Measurements from ENCODE around the gene KIF19.
A peak's percentile ranks its signal among the peaks of the same experiment; 100 is the strongest.

Gene KIF19

DNA sequence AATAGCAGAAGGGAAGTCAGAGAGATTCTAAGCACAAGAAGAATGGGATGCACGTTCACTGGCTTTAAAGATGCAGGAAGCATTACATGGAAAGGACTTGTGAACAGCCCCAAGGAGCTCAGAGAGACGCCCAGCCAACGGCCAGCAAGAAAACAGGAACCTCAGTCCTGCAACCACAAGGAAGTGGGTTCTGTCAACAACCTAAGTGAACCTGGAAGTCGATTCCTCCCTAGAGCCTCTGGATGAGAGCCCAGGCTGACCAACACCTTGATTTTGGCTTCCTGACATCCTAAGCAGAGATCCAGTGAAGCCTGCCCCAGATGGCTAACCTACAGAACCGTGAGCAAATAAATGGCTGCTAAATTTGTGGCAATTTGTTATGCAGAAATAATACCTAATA lies 65.7 kb downstream of the KIF19 start:
- TF ChIP-seq, protein P1, sequence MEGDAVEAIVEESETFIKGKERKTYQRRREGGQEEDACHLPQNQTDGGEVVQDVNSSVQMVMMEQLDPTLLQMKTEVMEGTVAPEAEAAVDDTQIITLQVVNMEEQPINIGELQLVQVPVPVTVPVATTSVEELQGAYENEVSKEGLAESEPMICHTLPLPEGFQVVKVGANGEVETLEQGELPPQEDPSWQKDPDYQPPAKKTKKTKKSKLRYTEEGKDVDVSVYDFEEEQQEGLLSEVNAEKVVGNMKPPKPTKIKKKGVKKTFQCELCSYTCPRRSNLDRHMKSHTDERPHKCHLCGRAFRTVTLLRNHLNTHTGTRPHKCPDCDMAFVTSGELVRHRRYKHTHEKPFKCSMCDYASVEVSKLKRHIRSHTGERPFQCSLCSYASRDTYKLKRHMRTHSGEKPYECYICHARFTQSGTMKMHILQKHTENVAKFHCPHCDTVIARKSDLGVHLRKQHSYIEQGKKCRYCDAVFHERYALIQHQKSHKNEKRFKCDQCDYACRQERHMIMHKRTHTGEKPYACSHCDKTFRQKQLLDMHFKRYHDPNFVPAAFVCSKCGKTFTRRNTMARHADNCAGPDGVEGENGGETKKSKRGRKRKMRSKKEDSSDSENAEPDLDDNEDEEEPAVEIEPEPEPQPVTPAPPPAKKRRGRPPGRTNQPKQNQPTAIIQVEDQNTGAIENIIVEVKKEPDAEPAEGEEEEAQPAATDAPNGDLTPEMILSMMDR (IDR thresholded peaks at IDR 0.05; ENCODE audit: insufficient read depth, low read depth, low read length, missing control alignments): no peak
- no peak overlapping the region for H3K4me3 ChIP-seq (ENCODE audit: low read depth, low read length)
- DNase-seq (ENCODE audit: low read depth): no peak

DNA sequence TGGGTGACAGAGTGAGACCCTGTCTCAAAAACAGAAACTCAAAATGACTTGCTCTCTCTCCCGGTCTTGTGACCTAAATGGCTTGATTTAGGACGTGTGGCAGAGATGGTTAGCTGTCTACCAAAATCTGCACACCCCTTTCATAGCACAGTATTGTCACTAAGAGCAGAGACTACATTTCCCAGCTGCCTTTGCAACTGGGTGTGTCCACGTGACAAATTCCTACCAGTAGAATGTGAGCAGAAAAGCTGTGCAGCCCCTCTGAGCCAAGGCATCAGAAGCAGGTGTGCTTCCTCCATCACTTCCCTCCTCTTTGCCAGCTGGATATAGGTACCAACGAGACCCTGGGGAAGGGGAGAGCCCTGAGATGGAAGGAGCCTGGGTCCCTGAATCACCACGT lies 66.8 kb downstream of the KIF19 start:
- DNase-seq (ENCODE audit: low read depth): peak; percentile 11
- TF ChIP-seq, protein P1 (IDR thresholded peaks at IDR 0.05; ENCODE audit: insufficient read depth, low read depth, low read length, missing control alignments): no peak
- no peak overlapping the region for H3K4me3 ChIP-seq (ENCODE audit: low read depth, low read length)

DNA sequence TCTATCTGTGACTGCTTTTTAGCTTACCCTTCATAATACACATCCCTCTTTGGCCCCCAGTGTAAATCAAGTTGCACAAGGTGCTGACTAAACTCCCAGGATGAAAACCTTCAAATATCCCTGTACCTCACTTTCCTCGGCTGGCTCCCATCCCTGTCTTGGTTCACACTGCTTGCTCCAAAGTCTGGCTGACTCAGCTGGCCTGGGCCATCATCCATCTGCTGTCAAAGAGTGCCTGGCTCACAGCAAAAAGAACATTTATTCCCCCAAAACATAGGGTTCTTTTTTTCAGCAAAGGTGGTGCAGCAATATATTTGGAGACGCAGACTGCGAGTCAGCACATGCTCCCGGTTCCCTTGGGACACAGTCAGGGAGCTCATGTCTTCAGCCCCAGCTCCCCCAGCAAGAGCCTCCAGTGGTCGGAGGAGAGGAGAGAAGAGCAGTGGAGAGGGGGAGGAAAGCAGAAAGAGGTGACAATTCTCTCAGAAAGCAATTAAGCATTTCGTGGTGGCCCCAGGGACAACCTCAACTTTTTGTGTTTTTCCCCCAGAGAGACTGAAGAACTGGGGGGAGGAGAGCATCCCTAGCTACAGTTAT lies 67.4 kb downstream of the KIF19 start:
- TF ChIP-seq, protein P1 (IDR thresholded peaks at IDR 0.05; ENCODE audit: insufficient read depth, low read depth, low read length, missing control alignments): no peak
- no peak overlapping the region for H3K4me3 ChIP-seq (ENCODE audit: low read depth, low read length)
- no peak for DNase-seq (ENCODE audit: low read depth)

DNA sequence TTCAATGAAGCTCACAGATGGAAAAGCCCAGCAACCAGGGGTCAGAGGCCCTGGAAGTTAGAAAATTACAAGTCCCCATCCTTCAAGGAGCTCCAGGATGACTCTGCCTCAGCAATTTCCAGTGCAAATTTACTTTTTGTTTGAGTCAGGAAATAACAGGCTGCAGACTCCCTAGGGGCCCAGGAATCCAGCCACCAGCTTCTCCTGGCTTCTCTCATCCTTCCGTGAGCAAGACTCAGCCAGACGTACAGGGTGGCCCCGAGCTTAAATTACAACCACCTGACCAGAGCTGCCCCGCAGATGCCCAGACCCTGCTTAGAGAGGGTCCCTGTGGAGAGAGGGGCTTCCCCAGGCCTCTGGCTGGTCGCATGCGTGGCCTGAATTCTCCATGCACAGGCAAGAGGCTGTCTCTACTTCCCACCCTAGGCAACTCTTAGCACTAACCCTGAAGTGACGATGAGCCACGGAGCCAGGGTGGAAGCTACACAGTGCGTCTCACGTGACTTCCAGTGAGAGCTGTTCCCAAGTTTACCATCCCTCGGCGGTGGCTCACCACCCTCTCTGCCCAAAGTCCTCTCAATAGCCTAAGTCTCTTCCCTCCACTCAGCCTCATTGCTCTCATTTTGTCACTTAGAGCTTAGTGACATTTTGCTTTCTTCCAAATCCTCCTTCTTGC lies 68.4 kb downstream of the KIF19 start:
- no peak for DNase-seq (ENCODE audit: low read depth)
- no peak overlapping the region for H3K4me3 ChIP-seq (ENCODE audit: low read depth, low read length)
- TF ChIP-seq, protein P1 (IDR thresholded peaks at IDR 0.05; ENCODE audit: insufficient read depth, low read depth, low read length, missing control alignments): no peak

DNA sequence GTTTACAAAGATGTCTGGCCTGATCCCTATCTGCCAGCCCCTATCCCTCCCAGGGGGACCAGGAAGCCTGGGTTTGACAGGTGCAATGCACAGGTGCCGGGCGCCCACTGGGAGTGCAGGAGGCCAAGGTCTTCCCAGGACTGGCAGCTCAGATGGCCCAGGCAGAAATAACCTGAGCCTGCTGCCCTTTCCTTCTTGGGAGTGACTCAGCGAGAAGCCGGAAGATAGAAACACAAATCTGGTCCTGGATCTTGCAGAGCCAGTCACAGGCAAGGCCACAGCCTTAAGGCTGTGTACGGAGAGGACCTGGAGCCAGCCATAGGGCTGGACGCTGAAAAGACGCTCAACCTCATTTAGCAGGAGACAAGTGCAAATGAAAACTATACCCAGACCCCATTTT lies 69.0 kb downstream of the KIF19 start:
- TF ChIP-seq, protein P1 (IDR thresholded peaks at IDR 0.05; ENCODE audit: insufficient read depth, low read depth, low read length, missing control alignments): no peak
- no peak for DNase-seq (ENCODE audit: low read depth)
- no peak overlapping the region for H3K4me3 ChIP-seq (ENCODE audit: low read depth, low read length)

DNA sequence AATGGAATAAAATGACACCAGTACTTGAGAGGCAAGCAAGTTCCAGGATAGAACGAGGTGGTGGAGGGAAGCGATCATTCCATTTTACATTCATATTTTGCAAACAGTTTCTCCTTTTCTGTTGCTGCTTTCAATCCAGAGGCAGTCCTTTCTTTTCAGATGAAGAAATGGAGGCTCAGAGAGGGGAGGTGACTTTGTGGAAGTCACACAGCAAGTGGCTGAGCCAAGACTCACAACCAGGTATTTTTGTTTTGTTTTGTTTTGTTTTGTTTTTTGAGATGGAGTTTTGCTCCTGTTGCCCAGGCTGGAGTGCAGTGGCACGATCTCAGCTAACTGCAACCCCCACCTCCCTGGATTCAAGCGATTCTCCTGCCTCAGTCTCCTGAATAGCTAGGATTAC lies 70.5 kb downstream of the KIF19 start:
- TF ChIP-seq, protein P1 (IDR thresholded peaks at IDR 0.05; ENCODE audit: insufficient read depth, low read depth, low read length, missing control alignments): no peak
- no peak overlapping the region for H3K4me3 ChIP-seq (ENCODE audit: low read depth, low read length)
- DNase-seq (ENCODE audit: low read depth): no peak

DNA sequence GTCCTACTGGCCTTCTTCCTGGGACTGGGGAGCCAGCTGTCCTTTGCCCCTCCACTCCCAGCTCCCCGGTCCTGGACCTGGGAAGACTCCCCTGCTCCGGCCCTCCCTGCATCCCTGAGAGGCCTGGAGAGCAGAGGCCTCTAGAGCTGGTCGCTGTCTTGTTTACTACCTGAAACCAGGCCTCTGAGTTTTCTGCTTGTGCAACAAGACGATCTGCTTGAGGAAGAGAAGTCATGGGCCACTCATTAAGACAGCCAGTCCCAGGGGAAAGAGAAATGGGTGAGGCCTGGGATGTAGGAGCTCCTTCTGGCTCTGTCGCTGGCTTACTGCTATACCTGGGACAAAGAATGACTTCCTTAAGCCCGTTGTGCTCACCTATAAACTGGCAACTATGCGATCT lies 76.0 kb downstream of the KIF19 start:
- TF ChIP-seq, protein P1 (IDR thresholded peaks at IDR 0.05; ENCODE audit: insufficient read depth, low read depth, low read length, missing control alignments): no peak
- DNase-seq (ENCODE audit: low read depth): no peak
- H3K4me3 ChIP-seq (ENCODE audit: low read depth, low read length): no peak overlapping the region
